Measurements from ENCODE around the gene PHRF1. TPM values are rescaled to one million over a fixed set of nuclear protein-coding genes. Genes with fewer than 3 reads are reported as not detected.

The PHRF1 gene
- total and polyA plus RNA-seq, 4 donors: 14.7 to 28.4 (median 23.4) TPM

DNA sequence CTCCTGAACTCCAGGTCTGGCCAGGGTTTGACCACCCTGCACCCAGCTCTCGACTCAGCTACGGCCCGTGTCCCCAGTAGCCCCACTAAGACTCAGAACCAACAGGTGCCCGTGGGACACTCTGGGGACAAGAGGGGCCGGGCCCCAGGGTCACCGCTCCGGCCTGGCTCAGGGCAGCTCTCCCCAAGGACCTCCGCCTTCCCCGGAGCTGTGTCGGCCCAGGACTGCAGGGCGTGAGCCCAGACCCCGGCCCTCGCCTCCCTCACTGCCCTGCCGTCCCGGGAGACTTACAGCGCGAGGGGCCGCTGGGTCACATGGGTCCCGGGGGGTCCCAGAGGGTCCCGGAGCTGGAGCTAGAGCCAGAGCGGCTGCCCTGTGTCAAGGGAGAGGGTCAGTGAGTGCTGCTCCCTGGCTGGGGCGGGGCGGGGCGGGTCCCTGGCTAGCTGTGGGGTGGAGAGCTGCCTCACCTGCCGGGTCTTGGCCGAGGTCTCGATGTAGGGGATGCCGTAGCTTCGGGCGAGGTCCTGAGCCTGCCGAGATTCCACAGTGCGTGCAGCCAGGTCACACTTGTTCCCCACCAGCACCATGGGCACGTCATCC lies 43.2 kb upstream of the PHRF1 start:
- WGBS (ENCODE audit: insufficient coverage): 96% methylated on average over 29 of the region's 33 CpGs
- peaks cover 41% of the 10 kb centered on the region for H3K4me1 ChIP-seq (ENCODE audit: control insufficient read depth, insufficient read depth, low read length)
- peak in 1 of 6 donors; percentile 3 for DNase-seq (ENCODE audit: low read depth in 4 of 6, low spot score in 6 of 6)
- H3K36me3 ChIP-seq (ENCODE audit: control insufficient read depth, insufficient read depth, low read length): peaks cover 62% of the 10 kb centered on the region
- H3K4me3 ChIP-seq (ENCODE audit: low read depth, low read length): no peak overlapping the region
- H3K9me3 ChIP-seq (ENCODE audit: control insufficient read depth, insufficient read depth, low read length): no peaks in the 10 kb centered on the region
- H3K27me3 ChIP-seq (ENCODE audit: control insufficient read depth, insufficient read depth, low read length): peaks cover 20% of the 10 kb centered on the region
- H3K27ac ChIP-seq (ENCODE audit: low read depth, low read length): no peak overlapping the region

GRCh38 chr11:533586-534395 lies 42.5 kb upstream of the PHRF1 start:
- 94% methylated on average over 37 of the region's 37 CpGs for WGBS (ENCODE audit: insufficient coverage)
- Histone ChIP-seq H3K27ac (ENCODE audit: low read depth, low read length) (no peak overlapping the region), H3K4me1 (ENCODE audit: control insufficient read depth, insufficient read depth, low read length) (peaks cover 48% of the 10 kb centered on the region), H3K4me3 (ENCODE audit: low read depth, low read length) (peak overlapping the region; percentile 71), H3K27me3 (ENCODE audit: control insufficient read depth, insufficient read depth, low read length) (peaks cover 22% of the 10 kb centered on the region), H3K9me3 (ENCODE audit: control insufficient read depth, insufficient read depth, low read length) (no peaks in the 10 kb centered on the region), H3K36me3 (ENCODE audit: control insufficient read depth, insufficient read depth, low read length) (peaks cover 61% of the 10 kb centered on the region)
- DNase-seq (ENCODE audit: low read depth in 4 of 6, low spot score in 6 of 6): no peak

GRCh38 chr11:534396-535209 lies 41.7 kb upstream of the PHRF1 start:
- Histone ChIP-seq H3K27ac (ENCODE audit: low read depth, low read length) (no peak overlapping the region), H3K4me1 (ENCODE audit: control insufficient read depth, insufficient read depth, low read length) (peaks cover 48% of the 10 kb centered on the region), H3K36me3 (ENCODE audit: control insufficient read depth, insufficient read depth, low read length) (peaks cover 53% of the 10 kb centered on the region), H3K27me3 (ENCODE audit: control insufficient read depth, insufficient read depth, low read length) (peaks cover 22% of the 10 kb centered on the region), H3K9me3 (ENCODE audit: control insufficient read depth, insufficient read depth, low read length) (no peaks in the 10 kb centered on the region), H3K4me3 (ENCODE audit: low read depth, low read length) (peak overlapping the region; percentile 71)
- 9% methylated on average over 66 of the region's 66 CpGs for WGBS (ENCODE audit: insufficient coverage)
- no peak for DNase-seq (ENCODE audit: low read depth in 4 of 6, low spot score in 6 of 6)

DNA sequence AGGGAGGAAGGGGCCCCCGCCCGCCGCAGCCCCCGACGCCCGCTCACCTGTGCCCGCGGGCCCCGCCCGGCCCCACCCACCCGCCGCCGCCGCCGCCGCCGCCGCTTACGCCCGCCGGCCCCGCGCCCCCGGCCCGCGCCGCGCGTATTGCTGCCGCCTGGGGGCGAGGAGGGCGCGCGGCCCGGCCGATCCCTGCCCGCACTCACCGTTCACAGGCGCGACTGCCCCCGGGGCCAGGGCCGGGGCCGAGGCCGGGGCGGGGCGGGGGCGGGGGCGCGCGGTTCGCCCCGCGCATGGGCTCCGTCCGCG lies 41.1 kb upstream of the PHRF1 start:
- under 1% methylated on average over 56 of the region's 56 CpGs for WGBS (ENCODE audit: insufficient coverage)
- Histone ChIP-seq H3K9me3 (ENCODE audit: control insufficient read depth, insufficient read depth, low read length) (no peaks in the 10 kb centered on the region), H3K4me1 (ENCODE audit: control insufficient read depth, insufficient read depth, low read length) (peaks cover 48% of the 10 kb centered on the region), H3K27me3 (ENCODE audit: control insufficient read depth, insufficient read depth, low read length) (peaks cover 22% of the 10 kb centered on the region), H3K4me3 (ENCODE audit: low read depth, low read length) (peak overlapping the region; percentile 71), H3K36me3 (ENCODE audit: control insufficient read depth, insufficient read depth, low read length) (peaks cover 49% of the 10 kb centered on the region), H3K27ac (ENCODE audit: low read depth, low read length) (no peak overlapping the region)
- no peak for DNase-seq (ENCODE audit: low read depth in 4 of 6, low spot score in 6 of 6)

DNA sequence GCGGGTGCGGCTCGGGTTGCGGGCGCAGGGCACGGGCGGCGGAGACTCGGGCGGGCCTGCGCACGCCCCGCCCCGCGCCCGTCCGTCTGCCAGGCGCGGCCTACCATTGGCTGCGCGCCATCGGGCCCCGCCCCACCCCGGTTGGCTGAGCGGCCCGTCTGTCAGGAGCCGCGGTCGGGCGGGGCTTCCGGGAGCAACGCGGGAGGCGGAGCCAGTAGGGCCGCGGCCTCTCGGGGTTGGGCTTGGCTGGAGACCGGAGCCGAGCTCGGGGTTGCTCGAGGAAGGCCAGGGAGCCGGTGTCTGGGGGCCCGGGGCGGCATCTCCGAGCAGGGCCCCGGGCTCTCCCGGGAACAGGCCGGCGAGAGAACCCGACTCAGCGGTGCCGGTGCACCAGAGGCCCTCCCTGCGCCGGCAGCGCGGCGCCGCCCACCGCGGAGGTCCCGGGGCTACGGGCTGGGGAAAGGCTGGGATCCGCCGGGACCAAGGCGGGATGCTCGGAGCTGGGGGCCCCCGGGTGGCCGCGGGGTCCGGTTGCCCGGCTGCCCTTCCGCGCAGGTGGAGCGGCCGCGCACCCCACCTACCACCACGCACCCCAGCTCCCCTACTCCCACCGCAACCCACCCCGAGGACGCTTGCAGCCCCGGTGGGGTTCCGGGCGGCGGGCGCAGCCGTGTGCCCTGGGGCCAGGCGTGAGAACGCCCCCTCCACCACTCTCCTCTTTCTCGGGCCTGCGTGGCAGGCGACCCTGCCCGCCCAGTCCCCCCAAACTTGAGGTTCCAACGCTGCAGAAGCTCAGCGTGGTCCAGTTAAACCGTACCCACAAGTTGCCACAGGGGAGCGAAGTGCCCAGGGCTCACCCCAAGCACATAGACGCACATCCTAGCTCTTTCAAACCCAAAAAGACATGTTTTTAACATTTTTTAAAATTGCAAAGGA lies 40.5 kb upstream of the PHRF1 start, which contains the start of gene HRAS:
Gene HRAS, minus strand, starts transcription at position 58 of the 936 bp plus-strand sequence.
- H3K27ac ChIP-seq (ENCODE audit: low read depth, low read length): peak within 1 kb of the TSS; percentile 61

GRCh38 chr11:536841-537621 lies 39.2 kb upstream of the PHRF1 start, which contains the start of gene LRRC56:
LRRC56 (plus strand) TSS chr11:537527; CDS start chr11:540685, 3,158 bp downstream.
- H3K9me3 ChIP-seq (ENCODE audit: control insufficient read depth, insufficient read depth, low read length): no peaks in the 10 kb centered on the region
- H3K36me3 ChIP-seq (ENCODE audit: control insufficient read depth, insufficient read depth, low read length): peaks cover 51% of the 10 kb centered on the region
- no peak within 1 kb of the TSS for H3K27ac ChIP-seq (ENCODE audit: low read depth, low read length)
- H3K4me3 ChIP-seq (ENCODE audit: low read depth, low read length): peak within 1 kb of the TSS; percentile 52
- 1% methylated on average over 93 of the region's 93 CpGs for WGBS (ENCODE audit: insufficient coverage)
- H3K27me3 ChIP-seq (ENCODE audit: control insufficient read depth, insufficient read depth, low read length): peaks cover 22% of the 10 kb centered on the region
- H3K4me1 ChIP-seq (ENCODE audit: control insufficient read depth, insufficient read depth, low read length): peaks cover 48% of the 10 kb centered on the region
- DNase-seq (ENCODE audit: low read depth in 4 of 6, low spot score in 6 of 6): peak; percentile 19 to 93 (median 61)

More for the DNA sequence above, 40.5 kb upstream of the PHRF1 start, which contains the start of gene HRAS:
- Histone ChIP-seq H3K27me3 (ENCODE audit: control insufficient read depth, insufficient read depth, low read length) (peaks cover 22% of the 10 kb centered on the region), H3K4me1 (ENCODE audit: control insufficient read depth, insufficient read depth, low read length) (peaks cover 48% of the 10 kb centered on the region), H3K36me3 (ENCODE audit: control insufficient read depth, insufficient read depth, low read length) (peaks cover 52% of the 10 kb centered on the region), H3K4me3 (ENCODE audit: low read depth, low read length) (peak within 1 kb of the TSS; percentile 71), H3K9me3 (ENCODE audit: control insufficient read depth, insufficient read depth, low read length) (no peaks in the 10 kb centered on the region)
- DNase-seq (ENCODE audit: low read depth in 4 of 6, low spot score in 6 of 6): peak; percentile 78 to 99 (median 92)
- WGBS (ENCODE audit: insufficient coverage): under 1% methylated on average over 97 of the region's 97 CpGs

DNA sequence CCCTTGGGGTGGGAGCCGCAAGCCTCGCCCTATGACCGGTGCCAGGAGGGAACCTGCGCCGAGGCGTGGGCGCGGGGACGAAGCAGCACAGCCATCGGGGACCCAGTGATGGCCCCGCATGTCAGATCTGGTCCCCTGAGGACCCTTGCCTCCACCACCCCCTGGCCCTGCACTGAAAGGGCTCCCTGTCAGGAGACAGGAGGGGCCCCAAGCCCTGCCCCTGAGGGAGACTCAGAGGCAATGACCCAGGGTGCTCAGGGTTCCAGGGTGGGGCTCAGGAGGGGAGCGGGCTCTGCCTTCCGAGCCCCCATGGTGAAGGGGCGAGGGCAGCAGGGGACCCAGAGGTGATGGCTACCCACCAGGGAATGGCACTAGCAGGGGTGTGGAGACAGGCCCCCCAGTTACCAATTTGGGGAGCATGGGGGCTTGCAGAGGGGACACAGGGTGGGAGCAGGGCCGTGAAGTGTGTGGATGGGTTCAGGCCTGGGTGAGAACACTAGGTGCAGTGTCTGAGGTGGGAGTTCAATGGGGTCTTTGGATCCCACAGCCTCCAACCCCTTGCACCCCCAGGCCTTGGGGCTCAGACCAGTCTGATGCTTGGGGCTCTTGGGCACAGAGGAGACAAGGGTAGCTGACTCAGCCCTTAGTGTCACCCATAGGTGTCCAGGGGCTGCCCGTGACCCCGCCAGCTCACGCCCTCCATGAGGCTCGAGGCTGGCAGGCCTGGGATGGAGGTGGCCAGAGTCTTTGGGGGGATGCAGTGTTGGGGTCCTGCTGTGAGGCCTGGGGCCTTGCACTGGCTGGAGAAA lies 38.4 kb upstream of the PHRF1 start:
- peaks cover 48% of the 10 kb centered on the region for H3K4me1 ChIP-seq (ENCODE audit: control insufficient read depth, insufficient read depth, low read length)
- H3K27me3 ChIP-seq (ENCODE audit: control insufficient read depth, insufficient read depth, low read length): peaks cover 22% of the 10 kb centered on the region
- WGBS (ENCODE audit: insufficient coverage): 36% methylated on average over 18 of the region's 19 CpGs
- no peaks in the 10 kb centered on the region for H3K9me3 ChIP-seq (ENCODE audit: control insufficient read depth, insufficient read depth, low read length)
- peaks cover 44% of the 10 kb centered on the region for H3K36me3 ChIP-seq (ENCODE audit: control insufficient read depth, insufficient read depth, low read length)
- peak overlapping the region; percentile 43 for H3K4me3 ChIP-seq (ENCODE audit: low read depth, low read length)
- H3K27ac ChIP-seq (ENCODE audit: low read depth, low read length): no peak overlapping the region
- no peak for DNase-seq (ENCODE audit: low read depth in 4 of 6, low spot score in 6 of 6)

Data from spinal cord (tissue), 10 donors.